GM21723 (cell line): ENCODE measurements around the gene CDC5L.
"Not testable (repeated sequence)": the region's sequence is repeated elsewhere in the genome, so short reads cannot be mapped to it uniquely, and the experiment has no call there.

Experiments
- ATAC-seq: cut with Tn5 transposase; IDR thresholded peaks from one replicate; pipeline ENCODE4 v1.9.1; 2021; ENCODE audit warnings: mild to moderate bottlenecking, moderate library complexity; ENCODE audit not compliant: unreplicated experiment

Gene CDC5L

DNA sequence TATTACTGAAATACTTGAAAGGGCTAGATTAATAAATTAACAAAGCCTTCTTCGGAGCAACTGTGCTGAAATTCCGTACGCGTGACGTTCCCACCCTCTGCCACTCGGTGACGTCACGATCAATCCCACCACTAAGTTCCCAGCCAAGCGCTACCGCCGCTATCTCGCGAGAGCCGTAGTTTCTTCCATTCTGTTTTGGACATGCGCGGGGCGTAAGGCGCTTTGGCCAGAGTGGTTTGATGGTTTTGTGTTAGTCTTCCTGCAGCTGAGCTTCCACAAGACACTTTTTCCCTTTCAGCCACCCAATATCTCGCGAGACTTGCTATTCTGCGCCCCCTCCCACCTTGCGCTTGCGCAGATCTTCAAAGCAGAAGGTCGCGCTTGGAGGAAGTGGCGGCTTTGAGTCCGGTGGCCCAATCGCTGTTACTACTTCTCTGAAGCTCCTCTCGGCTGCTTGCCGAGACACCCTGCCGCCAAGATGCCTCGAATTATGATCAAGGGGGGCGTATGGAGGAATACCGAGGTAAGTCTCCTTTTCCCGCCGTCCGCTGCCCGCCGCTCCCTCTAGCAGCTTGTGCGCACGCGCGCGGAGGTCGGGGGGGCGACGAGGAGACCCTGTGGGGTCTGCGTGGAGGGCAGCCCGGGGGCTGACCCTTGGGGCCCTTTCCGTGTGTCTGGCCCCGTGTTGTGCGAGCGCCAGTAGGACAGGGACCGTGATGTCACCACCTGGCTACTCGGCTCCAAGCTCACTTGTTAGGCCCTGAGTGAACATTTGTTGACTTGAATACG, at the start of gene CDC5L:
CDC5L (plus strand) TSS at position 361 of the 789 bp plus-strand sequence; CDS start at position 479, 118 bp downstream.
- peak; percentile 91 for ATAC-seq

DNA sequence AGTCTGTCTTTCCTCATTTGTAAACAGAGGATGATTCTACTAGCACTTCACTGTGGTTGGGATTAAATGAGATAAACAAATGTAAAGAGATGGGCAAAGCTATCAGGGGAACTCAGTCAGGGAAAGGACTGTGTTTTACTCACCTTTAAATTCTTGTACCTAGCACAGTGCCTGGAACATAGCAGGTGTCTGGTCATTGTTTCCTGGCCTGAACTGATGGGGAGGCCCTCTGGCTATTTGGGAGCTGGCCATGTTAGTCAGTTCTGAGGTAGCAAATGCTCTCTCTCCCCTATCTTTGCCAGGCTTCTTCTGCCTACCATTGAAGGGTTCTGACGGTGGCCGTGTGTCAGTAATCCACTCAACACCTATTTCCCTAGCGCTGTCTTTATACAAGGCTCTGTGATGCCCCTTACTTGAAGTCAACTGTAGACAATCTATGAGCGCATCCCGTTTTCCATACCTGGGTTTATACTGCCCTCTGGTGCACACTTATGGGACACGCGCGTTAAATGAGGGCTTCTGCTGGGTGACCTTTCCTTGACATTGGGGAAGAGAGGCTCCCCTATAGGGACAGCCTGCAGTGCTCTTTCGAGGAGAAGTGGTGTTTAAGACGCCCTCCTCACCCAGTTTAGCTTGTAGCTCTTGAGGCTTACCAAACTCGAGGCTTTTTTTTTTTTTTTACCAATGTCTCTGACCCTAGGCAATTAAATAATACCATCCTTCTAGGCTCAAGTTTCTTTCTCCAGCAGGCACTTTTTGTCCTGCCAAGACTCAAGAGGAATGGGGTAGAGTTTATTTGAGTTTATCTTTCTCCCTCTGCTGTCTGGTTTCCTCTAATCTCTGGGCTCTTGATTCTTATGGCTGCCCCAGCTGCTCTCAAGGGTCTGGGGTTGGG, 49.0 kb upstream of the CDC5L start:
- ATAC-seq: peak; percentile 82

DNA sequence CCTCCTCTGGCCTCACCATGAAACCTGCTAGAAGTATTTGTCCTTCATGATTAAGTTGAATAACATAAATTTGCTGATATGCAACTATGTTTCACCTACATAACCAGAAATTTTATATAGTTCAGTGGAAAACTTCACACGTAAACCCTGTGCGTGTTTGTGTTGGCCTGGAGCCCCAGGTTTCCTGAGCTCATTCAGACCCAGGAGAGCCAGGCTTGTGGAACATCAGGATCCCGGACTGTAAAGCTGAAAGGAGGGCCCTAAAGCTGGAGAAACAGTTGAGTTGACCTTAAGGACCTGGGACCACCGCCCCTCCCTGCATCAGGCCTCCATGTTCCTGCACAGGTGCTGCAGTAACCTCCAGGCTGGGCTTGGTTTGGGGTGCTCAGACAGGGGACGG, 48.2 kb upstream of the CDC5L start:
- ATAC-seq: no peak

GRCh38 chr6:44339763-44340625, 47.5 kb upstream of the CDC5L start:
- no peak for ATAC-seq

DNA sequence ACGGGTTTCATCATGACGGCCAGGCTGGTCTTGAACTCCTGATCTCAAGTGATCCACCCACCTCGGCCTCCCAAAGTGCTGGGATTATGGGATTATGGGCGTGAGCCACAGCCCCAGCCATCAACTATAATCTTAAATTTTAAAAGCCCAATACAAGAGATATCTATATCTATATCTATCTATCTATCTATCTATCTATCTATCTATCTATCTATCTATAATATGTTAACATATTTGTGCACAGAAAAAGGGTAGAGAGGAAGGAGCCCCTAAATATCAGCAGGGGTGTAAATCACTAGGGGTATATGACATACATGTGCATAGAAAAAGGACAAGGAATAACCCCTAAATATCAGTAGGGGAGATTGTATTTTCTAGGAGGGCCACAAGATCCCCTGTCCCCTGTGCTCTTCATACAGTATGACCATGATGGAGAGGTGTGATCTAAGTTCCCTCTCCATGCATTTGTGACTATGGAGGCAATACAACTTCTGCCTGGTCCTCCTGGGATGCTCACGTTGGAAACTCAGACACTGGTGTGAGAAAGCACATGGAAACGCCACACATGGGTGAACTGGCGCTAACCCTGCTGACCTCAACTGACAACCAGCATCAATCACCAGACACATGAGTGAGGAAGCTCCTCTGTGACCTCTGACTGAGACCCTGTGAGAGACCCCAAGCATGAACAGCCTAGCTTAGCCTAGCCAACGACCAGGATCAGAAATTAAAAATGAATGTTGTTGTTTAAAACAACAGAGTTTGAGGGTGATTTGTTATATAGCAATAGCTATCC, 46.2 kb upstream of the CDC5L start:
- no peak for ATAC-seq

DNA sequence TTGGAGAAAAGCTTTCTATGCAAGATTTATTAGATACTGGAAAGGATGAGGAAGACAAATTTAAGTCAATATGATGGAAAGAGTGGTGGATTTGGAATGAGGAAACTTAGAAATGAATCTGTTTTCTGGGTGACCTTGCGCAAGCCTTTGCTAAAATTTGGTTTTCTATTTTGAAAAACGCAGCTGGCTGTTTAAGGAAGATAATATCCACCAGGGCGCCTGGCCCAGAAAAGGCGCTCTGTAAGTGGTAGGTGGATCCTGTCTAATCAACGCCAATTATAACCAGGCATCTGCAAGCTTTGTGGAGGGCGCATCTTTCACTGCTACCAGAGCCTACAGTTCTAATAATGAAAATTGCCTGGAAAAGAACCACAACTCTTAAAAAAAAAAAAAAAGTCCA, 45.5 kb upstream of the CDC5L start:
- no peak for ATAC-seq

DNA sequence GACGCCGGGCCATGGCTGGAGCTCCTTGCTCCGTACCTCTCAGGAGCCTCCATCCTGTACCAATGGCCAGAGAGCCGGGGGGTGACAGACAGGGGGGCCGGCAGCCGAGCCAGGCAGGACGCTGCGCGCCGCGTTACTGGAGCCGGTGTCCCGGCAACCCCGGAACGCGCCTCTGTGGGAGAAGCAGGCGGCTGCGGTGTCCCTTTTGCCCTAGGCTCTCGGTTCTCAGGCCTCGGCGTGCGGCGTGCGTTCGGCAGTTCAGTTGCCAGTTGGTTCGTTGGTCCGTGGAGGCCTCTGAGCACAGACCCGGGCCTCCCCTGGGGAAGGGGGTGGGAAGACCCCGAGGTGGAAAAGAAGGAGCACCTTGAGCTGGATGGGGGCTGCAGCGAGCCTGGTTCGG, 45.0 kb upstream of the CDC5L start, which contains the start of gene SPATS1:
SPATS1 (plus strand) TSS at position 162 of the 400 bp plus-strand sequence. CDS start 446 bp downstream, outside the sequence.
- ATAC-seq: no peak

DNA sequence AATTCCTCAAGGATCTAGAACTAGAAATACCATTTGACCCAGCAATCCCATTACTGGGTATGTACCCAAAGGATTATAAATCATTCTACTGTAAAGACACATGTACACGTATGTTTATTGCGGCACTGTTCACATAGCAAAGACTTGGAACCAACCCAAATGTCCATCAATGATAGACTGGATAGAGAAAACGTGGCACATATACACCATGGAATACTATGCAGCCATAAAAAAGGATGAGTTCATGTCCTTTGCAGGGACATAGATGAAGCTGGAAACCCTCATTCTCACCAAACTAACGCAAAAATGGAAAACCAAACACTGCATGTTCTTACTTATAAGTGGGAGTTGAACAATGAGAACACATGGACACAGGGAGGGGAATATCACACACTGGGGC, 40.7 kb upstream of the CDC5L start:
- not testable (repeated sequence) for ATAC-seq

DNA sequence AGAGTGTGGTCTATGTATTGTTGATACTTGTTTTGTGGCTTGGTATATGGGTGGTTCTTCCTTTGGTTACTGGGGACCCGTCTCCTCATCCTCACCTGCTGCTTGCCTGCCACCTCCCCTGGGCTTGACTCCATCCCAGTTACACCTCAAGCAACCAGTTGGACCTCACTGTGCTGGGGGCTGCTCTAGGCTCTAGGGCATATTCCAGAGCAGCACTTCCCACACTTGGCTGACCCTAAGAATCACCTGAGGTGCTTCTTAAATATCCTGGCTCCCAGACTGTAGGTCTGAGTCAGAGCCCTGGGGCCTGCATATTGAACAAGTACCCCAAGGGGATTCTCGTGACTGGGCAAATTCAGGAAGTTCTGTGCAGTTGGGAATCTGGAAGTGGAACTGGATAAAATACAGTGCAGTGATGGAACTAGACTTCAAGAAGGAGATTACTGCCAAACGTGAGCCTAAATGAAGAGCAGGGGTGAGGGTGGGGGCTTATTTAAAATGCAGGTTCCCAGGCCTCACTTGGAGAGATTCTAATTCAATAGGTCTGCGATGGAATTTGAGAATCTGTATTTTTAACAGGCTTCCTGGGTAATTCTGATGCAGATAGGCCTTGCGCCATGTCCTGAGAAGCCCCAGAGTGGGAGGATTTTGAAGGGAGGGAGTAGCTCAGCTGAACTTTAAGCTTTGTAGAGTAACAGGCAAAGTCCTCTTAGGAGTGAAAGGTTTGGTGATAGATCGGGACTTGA, 37.4 kb upstream of the CDC5L start:
- no peak for ATAC-seq

DNA sequence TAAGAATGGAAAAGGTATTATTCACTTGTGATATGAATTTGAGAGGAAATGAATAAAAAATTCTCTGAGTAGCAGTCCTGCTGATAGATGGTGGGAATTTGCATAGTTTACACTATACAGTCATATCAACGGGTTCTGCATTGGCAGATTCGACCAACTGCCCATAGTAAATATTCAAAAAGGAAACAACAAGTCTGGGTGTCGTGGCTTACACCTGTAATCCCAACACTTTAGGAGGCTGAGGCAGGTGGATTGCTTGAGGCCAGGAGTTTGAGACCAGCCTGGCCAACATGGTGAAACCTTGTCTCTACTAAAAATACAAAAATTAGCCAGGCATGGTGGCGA, 36.9 kb upstream of the CDC5L start:
- not testable (repeated sequence) for ATAC-seq

- ATAC-seq: no peak
These were observed 35.2 kb upstream of the CDC5L start for GRCh38 chr6:44352259-44352658.

GRCh38 chr6:44353336-44353735, 34.2 kb upstream of the CDC5L start:
- no peak for ATAC-seq

DNA sequence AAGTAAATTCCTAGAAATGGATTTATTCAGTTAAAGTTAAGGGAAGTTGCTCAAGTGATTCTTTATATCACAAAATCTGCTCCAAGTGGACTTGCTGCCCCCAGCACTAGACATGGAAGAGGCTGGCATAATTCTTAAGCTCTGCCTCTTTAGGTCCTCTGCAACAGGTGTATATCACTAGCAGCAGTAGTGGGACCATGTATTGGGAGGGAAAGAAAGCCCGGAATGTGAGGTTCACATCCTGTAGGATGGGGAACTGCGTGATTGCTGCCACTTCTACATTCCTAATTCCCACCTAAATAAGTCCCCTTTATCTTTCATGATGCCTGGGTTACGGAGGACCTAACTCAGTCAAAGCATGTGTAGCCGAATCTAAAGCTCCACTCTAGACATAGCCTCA, 31.9 kb upstream of the CDC5L start:
- no peak for ATAC-seq

DNA sequence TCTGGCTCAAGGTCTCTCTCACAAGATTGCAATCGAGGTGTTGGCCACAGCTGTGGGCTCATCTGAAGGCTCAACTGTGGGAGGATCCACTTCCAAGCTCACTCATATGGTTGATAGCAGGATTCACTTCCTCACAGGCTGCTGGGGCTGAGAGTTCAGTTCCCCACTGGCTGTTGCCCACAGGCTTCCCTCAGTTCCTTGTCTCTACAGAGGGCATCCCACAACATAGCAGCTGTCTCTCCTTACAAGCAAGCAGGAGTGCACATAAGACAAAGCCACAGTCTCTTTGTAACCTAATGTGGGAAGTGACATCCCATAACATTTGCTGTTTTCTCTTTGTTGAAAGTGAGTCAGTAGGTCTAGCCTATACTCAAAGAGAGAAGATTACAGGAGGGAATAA, 31.0 kb upstream of the CDC5L start:
- no peak for ATAC-seq

GRCh38 chr6:44359973-44360372, 27.5 kb upstream of the CDC5L start:
- ATAC-seq: no peak

DNA sequence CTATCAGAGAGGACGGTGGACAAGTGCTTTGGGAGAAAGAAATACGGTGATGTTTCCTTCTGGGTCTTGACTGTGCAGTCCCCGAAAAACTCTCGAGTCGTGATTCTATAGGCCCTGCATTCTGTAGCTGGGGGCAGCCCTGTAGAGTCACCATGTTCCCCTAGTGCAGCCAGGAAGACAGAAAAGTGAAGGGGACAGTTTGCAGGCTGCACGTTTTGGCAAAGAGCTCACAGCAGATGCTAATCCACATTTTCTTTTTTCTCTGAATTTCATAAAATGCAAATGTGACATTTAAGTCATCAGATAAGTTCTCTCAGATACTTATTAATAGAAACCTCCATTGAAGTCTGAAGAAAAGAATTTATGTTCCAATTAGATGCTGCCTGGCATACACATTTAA, 25.6 kb upstream of the CDC5L start:
- ATAC-seq: no peak

- ATAC-seq: no peak
These were observed 24.1 kb upstream of the CDC5L start for GRCh38 chr6:44363377-44363926.

DNA sequence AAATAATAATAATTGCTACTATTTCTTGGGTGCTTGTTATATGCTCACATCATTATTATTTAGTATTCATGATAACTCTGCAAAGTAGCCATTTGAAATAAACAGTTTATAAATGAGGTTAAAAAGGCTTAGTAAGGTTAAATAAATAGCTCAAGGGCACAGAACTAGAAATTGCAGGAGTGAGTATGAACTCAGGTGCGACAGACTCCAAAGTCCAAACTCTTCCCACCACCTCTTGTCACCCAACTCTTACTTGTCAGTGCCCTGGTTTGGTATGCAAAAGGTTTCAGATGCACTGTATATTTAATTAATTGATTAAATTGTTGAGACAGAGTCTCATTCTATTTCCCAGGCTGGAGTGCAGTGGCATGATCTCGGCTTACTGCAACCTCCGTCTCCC, 20.7 kb upstream of the CDC5L start:
- no peak for ATAC-seq

DNA sequence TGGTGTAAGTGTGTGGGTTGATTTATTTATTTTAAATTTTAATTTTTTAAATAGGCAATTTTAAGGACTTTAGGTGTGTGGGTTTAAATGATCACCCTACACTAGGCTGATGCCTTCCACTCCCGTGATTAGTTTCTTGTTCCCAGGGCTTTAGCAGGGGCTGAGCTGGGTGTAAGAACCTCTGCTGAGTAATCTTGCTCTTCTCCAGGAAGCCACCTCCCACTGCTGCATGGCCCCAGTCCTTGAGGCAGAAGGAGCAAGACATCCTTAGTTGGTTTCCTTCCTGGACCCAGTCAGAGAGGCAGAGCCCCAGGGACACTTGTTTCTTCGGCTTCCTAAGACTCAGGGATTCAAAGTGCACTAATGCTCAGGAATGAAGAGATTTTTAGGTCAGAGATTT, 19.8 kb upstream of the CDC5L start:
- ATAC-seq: no peak
